Measurements from ENCODE around the gene SKAP1. TPM values are rescaled to one million over a fixed set of nuclear protein-coding genes. Genes with fewer than 3 reads are reported as not detected.
A peak's percentile ranks its signal among the peaks of the same experiment; 100 is the strongest.

The SKAP1 gene
- total and polyA plus RNA-seq, 5 donors from 2014 or later, result 196 to 554 (median 373) TPM

- H3K4me3 ChIP-seq (ENCODE audit: low read depth, low read length), result no peak overlapping the region
- H3K27ac Mint-ChIP-seq, result peak overlapping the region in 1 of 3 donors; percentile 48
- H3K4me1 ChIP-seq (ENCODE audit: control insufficient read depth, insufficient read depth, low read length, poor library complexity, severe bottlenecking), result no peaks in the 10 kb centered on the region
- no peak overlapping the region for H3K4me3 Mint-ChIP-seq
- ATAC-seq (ENCODE audit: low read depth in 2 of 2) (no peak), DNase-seq (no peak)
- H3K9me3 Mint-ChIP-seq, result no peaks in the 10 kb centered on the region
- H3K27ac ChIP-seq (ENCODE audit: insufficient read depth, low read length, poor library complexity, severe bottlenecking), result no peak overlapping the region
- H3K36me3 Mint-ChIP-seq, result peaks cover 50% of the 10 kb centered on the region
- H3K9me3 ChIP-seq (ENCODE audit: control insufficient read depth in 2 of 2, low read length in 2 of 2), result no peaks in the 10 kb centered on the region
- peaks cover 16 to 31% (median 23%) of the 10 kb centered on the region in 4 donors for H3K4me1 Mint-ChIP-seq
- H3K27me3 Mint-ChIP-seq, result no peaks in the 10 kb centered on the region
- peaks cover 85% of the 10 kb centered on the region for H3K36me3 ChIP-seq (ENCODE audit: control insufficient read depth, insufficient read depth, low read length)
- no peaks in the 10 kb centered on the region for H3K27me3 ChIP-seq (ENCODE audit: control insufficient read depth, insufficient read depth, low read length)
Observed at GRCh38 chr17:48177816-48178215, 252.2 kb downstream of the SKAP1 start.

- Mint-ChIP-seq H3K4me1 (peaks cover 12 to 30% (median 22%) of the 10 kb centered on the region in 4 donors), H3K36me3 (peaks cover 43% of the 10 kb centered on the region)
- ATAC-seq (ENCODE audit: low read depth in 2 of 2), result no peak
Observed at GRCh38 chr17:48176471-48176855, 253.6 kb downstream of the SKAP1 start.

GRCh38 chr17:48175692-48176470, 254.1 kb downstream of the SKAP1 start:
- ATAC-seq (ENCODE audit: low read depth in 2 of 2) (no peak), DNase-seq (no peak)
- no peaks in the 10 kb centered on the region for H3K27me3 ChIP-seq (ENCODE audit: control insufficient read depth, insufficient read depth, low read length)
- Mint-ChIP-seq H3K4me3 (no peak overlapping the region), H3K27ac (peak overlapping the region in 2 of 3 donors; percentile 42 to 54), H3K27me3 (no peaks in the 10 kb centered on the region), H3K9me3 (peaks cover 0 to 1% (median 0%) of the 10 kb centered on the region in 7 donors), H3K4me1 (peaks cover 12 to 30% (median 22%) of the 10 kb centered on the region in 4 donors), H3K36me3 (peaks cover 43% of the 10 kb centered on the region)
- H3K9me3 ChIP-seq (ENCODE audit: control insufficient read depth in 2 of 2, low read length in 2 of 2), result no peaks in the 10 kb centered on the region
- peaks cover 68% of the 10 kb centered on the region for H3K36me3 ChIP-seq (ENCODE audit: control insufficient read depth, insufficient read depth, low read length)
- H3K4me3 ChIP-seq (ENCODE audit: low read depth, low read length), result no peak overlapping the region
- no peak overlapping the region for H3K27ac ChIP-seq (ENCODE audit: insufficient read depth, low read length, poor library complexity, severe bottlenecking)
- no peaks in the 10 kb centered on the region for H3K4me1 ChIP-seq (ENCODE audit: control insufficient read depth, insufficient read depth, low read length, poor library complexity, severe bottlenecking)

More at GRCh38 chr17:48176471-48176855, 253.6 kb downstream of the SKAP1 start:
- H3K4me3 ChIP-seq (ENCODE audit: low read depth, low read length), result no peak overlapping the region
- no peak for DNase-seq
- H3K27ac ChIP-seq (ENCODE audit: insufficient read depth, low read length, poor library complexity, severe bottlenecking), result no peak overlapping the region
- Mint-ChIP-seq H3K27me3 (no peaks in the 10 kb centered on the region), H3K27ac (no peak overlapping the region), H3K4me3 (no peak overlapping the region), H3K9me3 (peaks cover 0 to 1% (median 0%) of the 10 kb centered on the region in 7 donors)
- H3K9me3 ChIP-seq (ENCODE audit: control insufficient read depth in 2 of 2, low read length in 2 of 2), result no peaks in the 10 kb centered on the region
- no peaks in the 10 kb centered on the region for H3K4me1 ChIP-seq (ENCODE audit: control insufficient read depth, insufficient read depth, low read length, poor library complexity, severe bottlenecking)
- H3K27me3 ChIP-seq (ENCODE audit: control insufficient read depth, insufficient read depth, low read length), result no peaks in the 10 kb centered on the region
- peaks cover 74% of the 10 kb centered on the region for H3K36me3 ChIP-seq (ENCODE audit: control insufficient read depth, insufficient read depth, low read length)

- Histone ChIP-seq H3K27me3 (ENCODE audit: control insufficient read depth, insufficient read depth, low read length) (no peaks in the 10 kb centered on the region), H3K9me3 (ENCODE audit: control insufficient read depth in 2 of 2, low read length in 2 of 2) (no peaks in the 10 kb centered on the region), H3K27ac (ENCODE audit: insufficient read depth, low read length, poor library complexity, severe bottlenecking) (no peak overlapping the region), H3K4me3 (ENCODE audit: low read depth, low read length) (no peak overlapping the region), H3K4me1 (ENCODE audit: control insufficient read depth, insufficient read depth, low read length, poor library complexity, severe bottlenecking) (no peaks in the 10 kb centered on the region), H3K36me3 (ENCODE audit: control insufficient read depth, insufficient read depth, low read length) (peaks cover 66% of the 10 kb centered on the region)
- no peak overlapping the region for H3K4me3 Mint-ChIP-seq
- H3K4me1 Mint-ChIP-seq, result peaks cover 12 to 29% (median 22%) of the 10 kb centered on the region in 4 donors
- ATAC-seq (ENCODE audit: low read depth in 2 of 2) (no peak), DNase-seq (no peak)
- peaks cover 48% of the 10 kb centered on the region for H3K36me3 Mint-ChIP-seq
- H3K9me3 Mint-ChIP-seq, result peaks cover 0 to 1% (median 0%) of the 10 kb centered on the region in 7 donors
- H3K27ac Mint-ChIP-seq, result peak overlapping the region in 1 of 3 donors; percentile 40
- no peaks in the 10 kb centered on the region for H3K27me3 Mint-ChIP-seq
Observed at GRCh38 chr17:48174833-48175523, 255.0 kb downstream of the SKAP1 start.

GRCh38 chr17:48173191-48173984, 256.6 kb downstream of the SKAP1 start:
- Histone ChIP-seq H3K36me3 (ENCODE audit: control insufficient read depth, insufficient read depth, low read length) (peaks cover 66% of the 10 kb centered on the region), H3K4me1 (ENCODE audit: control insufficient read depth, insufficient read depth, low read length, poor library complexity, severe bottlenecking) (no peaks in the 10 kb centered on the region), H3K4me3 (ENCODE audit: low read depth, low read length) (no peak overlapping the region), H3K9me3 (ENCODE audit: control insufficient read depth in 2 of 2, low read length in 2 of 2) (no peaks in the 10 kb centered on the region), H3K27me3 (ENCODE audit: control insufficient read depth, insufficient read depth, low read length) (no peaks in the 10 kb centered on the region), H3K27ac (ENCODE audit: insufficient read depth, low read length, poor library complexity, severe bottlenecking) (no peak overlapping the region)
- peak overlapping the region in 2 of 3 donors; percentile 2 to 42 for H3K27ac Mint-ChIP-seq
- no peak for DNase-seq
- no peak overlapping the region for H3K4me3 Mint-ChIP-seq
- H3K9me3 Mint-ChIP-seq, result peaks cover 0 to 1% (median 0%) of the 10 kb centered on the region in 7 donors
- peaks cover 38% of the 10 kb centered on the region for H3K36me3 Mint-ChIP-seq
- H3K4me1 Mint-ChIP-seq, result peaks cover 12 to 30% (median 21%) of the 10 kb centered on the region in 4 donors
- ATAC-seq (ENCODE audit: low read depth in 2 of 2), result no peak
- H3K27me3 Mint-ChIP-seq, result no peaks in the 10 kb centered on the region

- Mint-ChIP-seq H3K36me3 (peaks cover 46% of the 10 kb centered on the region), H3K27ac (peak overlapping the region in 1 of 3 donors; percentile 40)
Observed at GRCh38 chr17:48169926-48170325, 260.1 kb downstream of the SKAP1 start.

GRCh38 chr17:48163809-48164208, 266.2 kb downstream of the SKAP1 start:
- Histone ChIP-seq H3K27me3 (ENCODE audit: control insufficient read depth, insufficient read depth, low read length) (no peaks in the 10 kb centered on the region), H3K36me3 (ENCODE audit: control insufficient read depth, insufficient read depth, low read length) (peaks cover 67% of the 10 kb centered on the region), H3K27ac (ENCODE audit: insufficient read depth, low read length, poor library complexity, severe bottlenecking) (no peak overlapping the region), H3K9me3 (ENCODE audit: control insufficient read depth in 2 of 2, low read length in 2 of 2) (no peaks in the 10 kb centered on the region), H3K4me3 (ENCODE audit: low read depth, low read length) (no peak overlapping the region), H3K4me1 (ENCODE audit: control insufficient read depth, insufficient read depth, low read length, poor library complexity, severe bottlenecking) (no peaks in the 10 kb centered on the region)
- H3K4me1 Mint-ChIP-seq, result peaks cover 4 to 17% (median 11%) of the 10 kb centered on the region in 4 donors
- H3K4me3 Mint-ChIP-seq, result no peak overlapping the region
- H3K27ac Mint-ChIP-seq, result no peak overlapping the region
- no peaks in the 10 kb centered on the region for H3K27me3 Mint-ChIP-seq
- H3K36me3 Mint-ChIP-seq, result peaks cover 48% of the 10 kb centered on the region
- ATAC-seq (ENCODE audit: low read depth in 2 of 2) (no peak), DNase-seq (no peak)
- no peaks in the 10 kb centered on the region for H3K9me3 Mint-ChIP-seq

More at GRCh38 chr17:48169926-48170325, 260.1 kb downstream of the SKAP1 start:
- Mint-ChIP-seq H3K27me3 (no peaks in the 10 kb centered on the region), H3K4me1 (peaks cover 12 to 27% (median 23%) of the 10 kb centered on the region in 4 donors), H3K4me3 (no peak overlapping the region), H3K9me3 (peaks cover 0 to 1% (median 0%) of the 10 kb centered on the region in 7 donors)
- Histone ChIP-seq H3K27ac (ENCODE audit: insufficient read depth, low read length, poor library complexity, severe bottlenecking) (no peak overlapping the region), H3K27me3 (ENCODE audit: control insufficient read depth, insufficient read depth, low read length) (no peaks in the 10 kb centered on the region), H3K9me3 (ENCODE audit: control insufficient read depth in 2 of 2, low read length in 2 of 2) (no peaks in the 10 kb centered on the region), H3K4me1 (ENCODE audit: control insufficient read depth, insufficient read depth, low read length, poor library complexity, severe bottlenecking) (no peaks in the 10 kb centered on the region), H3K4me3 (ENCODE audit: low read depth, low read length) (no peak overlapping the region), H3K36me3 (ENCODE audit: control insufficient read depth, insufficient read depth, low read length) (peaks cover 45% of the 10 kb centered on the region)
- DNase-seq (no peak), ATAC-seq (ENCODE audit: low read depth in 2 of 2) (no peak)

All from CD4-positive, CD25-positive, alpha-beta regulatory T cell (primary cell).